GM12878 (cell line): ENCODE data around the gene SPTBN1. TPM values are rescaled to one million over a fixed set of nuclear protein-coding genes. Genes with fewer than 3 reads are reported as not detected.

Source experiments
- CBX5 ChIP-seq: sonication (generic); IDR thresholded peaks from 2 replicates; pipeline ENCODE4 v1.6.1; 2016; ENCODE audit warnings: low read depth, moderate library complexity, mild to moderate bottlenecking, inconsistent platforms
- CREM ChIP-seq: IDR thresholded peaks from 2 replicates; pipeline ENCODE4 v1.6.1; 2014; ENCODE audit warnings: antibody characterized with exemption, low read depth
- CTCF ChIP-seq, 3 experiments: IDR thresholded peaks in 2 of 3; conservative IDR thresholded peaks in 1 of 3; 2 replicates each; pipeline ENCODE4 v1.5.1; 2011; ENCODE audit warnings: low read depth in 3 of 3, low read length in 3 of 3, mild to moderate bottlenecking in 3 of 3, control low read depth in 2 of 3, moderate library complexity in 2 of 3, inconsistent platforms in 1 of 3, mixed read lengths in 1 of 3; ENCODE audit not compliant: control insufficient read depth in 2 of 3, insufficient read depth in 1 of 3; ENCODE audit errors: extremely low read depth in 1 of 3
- JUND ChIP-seq: IDR thresholded peaks from 2 replicates; pipeline ENCODE4 v1.6.1; 2012; ENCODE audit warnings: low read depth, mild to moderate bottlenecking, low read length, improper control_type of control experiment, moderate library complexity
- POLR2A ChIP-seq: IDR thresholded peaks from 2 replicates; pipeline ENCODE4 v1.6.1; 2011; ENCODE audit warnings: low read depth, mild to moderate bottlenecking, low read length
- RCOR1 ChIP-seq: conservative IDR thresholded peaks from 2 replicates; pipeline ENCODE4 v1.6.1; 2012; ENCODE audit warnings: low read depth, low read length, improper control_type of control experiment
- RFX5 ChIP-seq: IDR thresholded peaks from 2 replicates; pipeline ENCODE4 v1.6.1; 2011; ENCODE audit warnings: low read depth, low read length, improper control_type of control experiment
- SMAD1 ChIP-seq: fragments of 450-650 bp; IDR thresholded peaks from 2 replicates; pipeline ENCODE4 v1.6.1; 2018; ENCODE audit warnings: mild to moderate bottlenecking, low read depth; ENCODE audit not compliant: partially characterized antibody
- SMC3 ChIP-seq: IDR thresholded peaks from 2 replicates; pipeline ENCODE4 v1.6.1; 2011; ENCODE audit warnings: low read length, improper control_type of control experiment, borderline replicate concordance
- STAT1 ChIP-seq: fragments of 450-650 bp; conservative IDR thresholded peaks from 2 replicates; pipeline ENCODE4 v1.6.1; 2014; ENCODE audit warnings: antibody characterized with exemption, mild to moderate bottlenecking
- ZNF207 ChIP-seq: fragments of 450-650 bp; IDR thresholded peaks from 2 replicates; pipeline ENCODE4 v1.6.1; 2014; ENCODE audit warnings: antibody characterized with exemption, mild to moderate bottlenecking, borderline replicate concordance
- ZNF217 ChIP-seq: fragments of 450-650 bp; IDR thresholded peaks from 2 replicates; pipeline ENCODE4 v1.6.1; 2017; ENCODE audit warnings: antibody characterized with exemption, mild to moderate bottlenecking
- ZNF274 ChIP-seq: IDR thresholded peaks from one replicate; pipeline ENCODE4 v1.8.0; 2011; ENCODE audit not compliant: insufficient read length, insufficient read depth
- ZZZ3 ChIP-seq: IDR thresholded peaks from 2 replicates; pipeline ENCODE4 v1.6.1; 2011; ENCODE audit warnings: low read depth; ENCODE audit not compliant: control insufficient read depth, insufficient read length
- polyA plus RNA-seq, 11 experiments: library from polyadenylated mRNA; depleted of rRNA in 4 of 11; unstranded in 6 of 11; stranded (reverse) in 5 of 11; fragments of >200 nt; fragmentation: Nextera tagmentation in 4 of 11; fragmentation: Illumina TruSeq in 1 of 11; extraction: Ambion mirVana in 4 of 11; extraction: Trizol in 1 of 11; gene quantifications; 1 replicate in 1 of 11; 2 replicates in 10 of 11; pipeline versions ENCODE4 v1.2.1 to v1.2.3, GENCODE V29; 2011 to 2016; ENCODE audit warnings: inconsistent platforms in 2 of 11, missing spikeins in 2 of 11, low read depth in 1 of 11
- total RNA-seq, 4 experiments: library from RNA; depleted of rRNA in 3 of 4; stranded (reverse); fragments of >200 nt in 3 of 4; fragmentation: Illumina TruSeq in 1 of 4; extraction: Trizol in 1 of 4; gene quantifications; 2 replicates each; pipeline versions ENCODE4 v1.2.1 to v1.2.3, GENCODE V29; 2013 to 2021
- TF ChIP-seq, protein P1 (sequence below): IDR thresholded peaks from 2 replicates; pipeline ENCODE4 v1.6.1; 2011; ENCODE audit warnings: borderline replicate concordance, low read depth, mild to moderate bottlenecking, moderate library complexity, mixed read lengths, low read length; ENCODE audit not compliant: insufficient read depth; ENCODE audit errors: extremely low read length
- TF ChIP-seq, protein P2 (sequence below): fragments of 450-650 bp; IDR thresholded peaks from 2 replicates; pipeline ENCODE4 v1.6.1; 2018; ENCODE audit warnings: mild to moderate bottlenecking, low read depth, moderate library complexity; ENCODE audit not compliant: partially characterized antibody
- TF ChIP-seq, protein P3 (sequence below): fragments of 450-650 bp; conservative IDR thresholded peaks from 2 replicates; pipeline ENCODE4 v1.6.1; 2017; ENCODE audit warnings: mild to moderate bottlenecking, moderate library complexity

Gene SPTBN1
- total and polyA plus RNA-seq, 10 of the 15 experiments (the other 5 are each of a cell fraction or from before 2014, with no cell fraction given), result 20.6 to 154 (median 76.7) TPM

DNA sequence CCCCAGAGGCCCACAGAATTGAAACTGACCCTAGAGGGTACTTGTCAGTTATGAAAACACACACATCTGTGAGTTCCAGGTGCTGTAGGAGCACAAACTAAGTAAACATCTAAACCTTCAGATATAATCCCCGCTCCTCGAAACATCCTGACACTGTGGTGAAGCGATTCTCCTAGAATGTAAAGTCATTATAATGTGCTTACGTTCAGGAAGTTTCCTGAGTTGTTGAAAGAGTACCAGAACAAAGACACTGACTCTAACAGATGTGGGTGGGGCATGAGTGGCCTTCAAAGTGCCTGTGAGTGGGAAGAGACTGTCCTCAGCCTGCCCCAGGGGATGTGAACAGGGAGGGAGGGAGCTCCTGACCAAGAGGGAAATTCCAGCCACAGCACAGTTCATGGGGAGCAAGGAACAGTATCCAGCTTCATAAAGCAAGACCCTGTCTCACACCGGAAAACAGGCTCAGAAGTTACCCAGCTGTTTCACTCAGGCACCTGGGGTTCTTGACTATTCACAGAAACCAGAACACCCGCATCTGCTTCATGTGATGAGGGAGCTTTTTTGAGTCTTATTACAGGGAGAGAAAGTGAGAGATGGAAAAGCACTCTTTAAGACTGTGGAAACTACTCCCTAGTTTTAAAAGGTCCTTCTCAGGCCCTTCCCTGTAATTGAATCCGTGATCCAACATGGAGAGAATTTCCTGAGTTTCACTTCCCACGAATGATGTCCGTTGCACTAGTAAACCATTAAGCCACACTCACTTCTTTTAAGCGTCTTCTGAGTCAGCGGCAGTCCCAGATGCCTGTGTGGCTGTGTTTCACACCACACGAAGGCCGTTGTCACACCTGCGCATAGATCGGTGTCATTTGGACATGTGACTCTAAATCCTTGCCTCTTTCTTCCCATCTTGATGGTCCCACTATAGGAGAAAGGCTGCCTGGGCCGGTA lies 178.7 kb downstream of the SPTBN1 start (continued):
- TF ChIP-seq, protein P1, sequence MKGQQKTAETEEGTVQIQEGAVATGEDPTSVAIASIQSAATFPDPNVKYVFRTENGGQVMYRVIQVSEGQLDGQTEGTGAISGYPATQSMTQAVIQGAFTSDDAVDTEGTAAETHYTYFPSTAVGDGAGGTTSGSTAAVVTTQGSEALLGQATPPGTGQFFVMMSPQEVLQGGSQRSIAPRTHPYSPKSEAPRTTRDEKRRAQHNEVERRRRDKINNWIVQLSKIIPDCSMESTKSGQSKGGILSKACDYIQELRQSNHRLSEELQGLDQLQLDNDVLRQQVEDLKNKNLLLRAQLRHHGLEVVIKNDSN, result peak; percentile 51
- TF ChIP-seq RFX5, result no peak
- TF ChIP-seq, protein P2, sequence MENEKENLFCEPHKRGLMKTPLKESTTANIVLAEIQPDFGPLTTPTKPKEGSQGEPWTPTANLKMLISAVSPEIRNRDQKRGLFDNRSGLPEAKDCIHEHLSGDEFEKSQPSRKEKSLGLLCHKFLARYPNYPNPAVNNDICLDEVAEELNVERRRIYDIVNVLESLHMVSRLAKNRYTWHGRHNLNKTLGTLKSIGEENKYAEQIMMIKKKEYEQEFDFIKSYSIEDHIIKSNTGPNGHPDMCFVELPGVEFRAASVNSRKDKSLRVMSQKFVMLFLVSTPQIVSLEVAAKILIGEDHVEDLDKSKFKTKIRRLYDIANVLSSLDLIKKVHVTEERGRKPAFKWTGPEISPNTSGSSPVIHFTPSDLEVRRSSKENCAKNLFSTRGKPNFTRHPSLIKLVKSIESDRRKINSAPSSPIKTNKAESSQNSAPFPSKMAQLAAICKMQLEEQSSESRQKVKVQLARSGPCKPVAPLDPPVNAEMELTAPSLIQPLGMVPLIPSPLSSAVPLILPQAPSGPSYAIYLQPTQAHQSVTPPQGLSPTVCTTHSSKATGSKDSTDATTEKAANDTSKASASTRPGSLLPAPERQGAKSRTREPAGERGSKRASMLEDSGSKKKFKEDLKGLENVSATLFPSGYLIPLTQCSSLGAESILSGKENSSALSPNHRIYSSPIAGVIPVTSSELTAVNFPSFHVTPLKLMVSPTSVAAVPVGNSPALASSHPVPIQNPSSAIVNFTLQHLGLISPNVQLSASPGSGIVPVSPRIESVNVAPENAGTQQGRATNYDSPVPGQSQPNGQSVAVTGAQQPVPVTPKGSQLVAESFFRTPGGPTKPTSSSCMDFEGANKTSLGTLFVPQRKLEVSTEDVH, result no peak
- TF ChIP-seq CREM, result peak; percentile 73
- peak; percentile 52 for TF ChIP-seq POLR2A
- TF ChIP-seq CTCF (IDR thresholded peaks at IDR 0.05 in 2 of 3, conservative IDR thresholded peaks at IDR 0.05 in 1 of 3; ENCODE audit: control insufficient read depth in 2 of 3, extremely low read depth in 1 of 3, insufficient read depth in 1 of 3, low read depth in 3 of 3, low read length in 3 of 3), result no peak
- no peak for TF ChIP-seq RCOR1
- no peak for TF ChIP-seq STAT1
- TF ChIP-seq ZNF274, result no peak
- no peak for TF ChIP-seq SMC3
- TF ChIP-seq ZNF217, result no peak; the same call in none of the 2 replicates
- peak; percentile 56 for TF ChIP-seq SMAD1
- TF ChIP-seq, protein P3, sequence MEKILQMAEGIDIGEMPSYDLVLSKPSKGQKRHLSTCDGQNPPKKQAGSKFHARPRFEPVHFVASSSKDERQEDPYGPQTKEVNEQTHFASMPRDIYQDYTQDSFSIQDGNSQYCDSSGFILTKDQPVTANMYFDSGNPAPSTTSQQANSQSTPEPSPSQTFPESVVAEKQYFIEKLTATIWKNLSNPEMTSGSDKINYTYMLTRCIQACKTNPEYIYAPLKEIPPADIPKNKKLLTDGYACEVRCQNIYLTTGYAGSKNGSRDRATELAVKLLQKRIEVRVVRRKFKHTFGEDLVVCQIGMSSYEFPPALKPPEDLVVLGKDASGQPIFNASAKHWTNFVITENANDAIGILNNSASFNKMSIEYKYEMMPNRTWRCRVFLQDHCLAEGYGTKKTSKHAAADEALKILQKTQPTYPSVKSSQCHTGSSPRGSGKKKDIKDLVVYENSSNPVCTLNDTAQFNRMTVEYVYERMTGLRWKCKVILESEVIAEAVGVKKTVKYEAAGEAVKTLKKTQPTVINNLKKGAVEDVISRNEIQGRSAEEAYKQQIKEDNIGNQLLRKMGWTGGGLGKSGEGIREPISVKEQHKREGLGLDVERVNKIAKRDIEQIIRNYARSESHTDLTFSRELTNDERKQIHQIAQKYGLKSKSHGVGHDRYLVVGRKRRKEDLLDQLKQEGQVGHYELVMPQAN, result no peak; the same call in none of the 2 replicates
- no peak for TF ChIP-seq JUND
- TF ChIP-seq CBX5, result no peak
- TF ChIP-seq ZZZ3, result no peak
- no peak; the same call in 1 of the 2 replicates for TF ChIP-seq ZNF207
